Measurements from ENCODE around the gene ZP1. TPM values are rescaled to one million over a fixed set of nuclear protein-coding genes. Genes with fewer than 3 reads are reported as not detected.

The ZP1 gene
- polyA plus RNA-seq, 1 experiment, result 0.36 TPM

DNA sequence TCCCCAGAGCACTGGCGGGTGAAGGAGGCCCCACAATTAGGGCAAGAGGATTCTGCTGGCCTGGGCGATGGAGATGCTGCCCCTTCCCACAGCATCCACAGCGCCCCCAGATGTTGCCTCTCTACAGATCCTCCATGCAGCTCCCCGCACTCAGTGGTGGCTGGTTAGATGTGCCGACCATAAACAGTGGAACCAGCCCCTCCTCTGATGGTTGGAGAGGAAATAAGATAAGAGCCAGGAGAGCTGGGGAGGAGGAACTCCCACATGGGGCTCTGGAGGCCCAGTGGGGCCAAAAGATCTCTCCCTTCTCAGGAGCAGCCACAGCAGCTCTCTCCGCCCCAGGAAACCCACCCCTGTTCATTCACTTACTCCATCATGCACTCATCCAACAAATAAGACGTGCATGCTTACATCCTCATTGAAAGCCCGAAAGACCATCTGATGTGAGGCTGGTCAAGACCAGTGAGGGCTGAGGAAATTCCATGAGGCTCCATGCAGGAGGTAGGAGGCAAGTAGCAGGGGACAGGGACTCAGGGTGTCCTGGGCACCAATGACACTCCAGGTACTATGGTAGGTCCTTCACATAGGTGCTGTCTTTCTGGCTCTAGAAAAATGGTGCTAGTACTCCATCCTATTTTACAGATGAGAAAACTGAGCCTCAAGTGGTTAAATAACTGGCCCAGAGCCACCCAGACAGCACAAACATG, 13.0 kb upstream of the ZP1 start:
- Histone ChIP-seq H3K4me3 (ENCODE audit: low read depth, low read length) (no peak overlapping the region), H3K27me3 (ENCODE audit: control insufficient read depth, insufficient read depth, low read length) (peaks cover 1% of the 10 kb centered on the region; the same call in 1 of the 2 replicates), H3K36me3 (ENCODE audit: control insufficient read depth, insufficient read depth, low read length) (peaks cover 14% of the 10 kb centered on the region)
- ChIA-PET POLR2A (no interaction called here), CTCF (interaction anchor here (0.9 kb wide), 1 partner anchor 17 kb away, joined by 3 read pairs; no protein-coding TSS in a partner anchor)
- TF ChIP-seq, protein P1, sequence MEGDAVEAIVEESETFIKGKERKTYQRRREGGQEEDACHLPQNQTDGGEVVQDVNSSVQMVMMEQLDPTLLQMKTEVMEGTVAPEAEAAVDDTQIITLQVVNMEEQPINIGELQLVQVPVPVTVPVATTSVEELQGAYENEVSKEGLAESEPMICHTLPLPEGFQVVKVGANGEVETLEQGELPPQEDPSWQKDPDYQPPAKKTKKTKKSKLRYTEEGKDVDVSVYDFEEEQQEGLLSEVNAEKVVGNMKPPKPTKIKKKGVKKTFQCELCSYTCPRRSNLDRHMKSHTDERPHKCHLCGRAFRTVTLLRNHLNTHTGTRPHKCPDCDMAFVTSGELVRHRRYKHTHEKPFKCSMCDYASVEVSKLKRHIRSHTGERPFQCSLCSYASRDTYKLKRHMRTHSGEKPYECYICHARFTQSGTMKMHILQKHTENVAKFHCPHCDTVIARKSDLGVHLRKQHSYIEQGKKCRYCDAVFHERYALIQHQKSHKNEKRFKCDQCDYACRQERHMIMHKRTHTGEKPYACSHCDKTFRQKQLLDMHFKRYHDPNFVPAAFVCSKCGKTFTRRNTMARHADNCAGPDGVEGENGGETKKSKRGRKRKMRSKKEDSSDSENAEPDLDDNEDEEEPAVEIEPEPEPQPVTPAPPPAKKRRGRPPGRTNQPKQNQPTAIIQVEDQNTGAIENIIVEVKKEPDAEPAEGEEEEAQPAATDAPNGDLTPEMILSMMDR (IDR thresholded peaks at IDR 0.05; ENCODE audit: insufficient read depth, low read depth, low read length), result no peak
- DNase-seq (ENCODE audit: low read depth), result no peak

DNA sequence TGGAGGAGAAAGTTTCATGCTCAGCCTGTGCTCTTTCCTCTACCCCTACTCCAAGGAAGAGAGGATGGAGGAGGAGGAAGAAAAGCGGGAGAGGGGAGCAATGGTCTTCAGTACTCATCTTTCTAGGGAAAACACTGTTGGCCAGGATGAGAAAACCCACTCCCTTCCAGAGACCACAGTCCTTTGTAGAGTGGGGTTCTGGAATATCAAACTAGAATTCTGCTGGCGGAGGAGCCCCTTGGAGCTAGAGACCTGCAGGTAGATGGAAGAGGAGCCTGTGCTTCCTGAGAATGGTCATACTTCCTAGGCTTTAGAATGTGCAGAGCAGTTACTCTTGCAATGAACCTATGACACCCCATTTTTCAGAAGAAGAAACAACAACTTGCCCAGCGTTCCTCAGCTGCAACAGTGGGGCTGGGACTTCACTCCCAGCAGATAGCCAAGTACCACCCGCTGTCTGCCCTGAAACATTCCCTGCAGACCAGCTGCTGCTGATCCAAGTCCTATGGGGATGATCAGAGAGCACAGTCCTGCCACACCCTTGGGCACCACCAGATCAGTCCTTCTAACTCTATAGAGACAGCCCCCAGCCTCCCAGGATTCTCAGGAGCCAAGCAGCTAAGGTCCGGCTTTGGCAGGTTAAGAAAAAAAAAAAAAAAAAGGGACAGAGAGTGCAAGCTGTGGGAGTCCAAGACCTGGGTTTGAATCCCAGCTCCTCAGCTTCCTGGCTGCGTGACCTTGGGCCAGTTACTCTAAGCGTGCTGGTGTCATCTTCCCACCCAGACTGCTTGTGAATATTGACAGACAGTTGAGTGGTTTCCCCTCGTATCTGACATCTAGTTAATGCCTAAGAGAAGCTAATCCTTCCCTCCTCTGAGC, 12.3 kb upstream of the ZP1 start:
- H3K4me3 ChIP-seq (ENCODE audit: low read depth, low read length), result no peak overlapping the region
- DNase-seq (ENCODE audit: low read depth), result no peak
- peaks cover 1% of the 10 kb centered on the region; the same call in 1 of the 2 replicates for H3K27me3 ChIP-seq (ENCODE audit: control insufficient read depth, insufficient read depth, low read length)
- peaks cover 11% of the 10 kb centered on the region for H3K36me3 ChIP-seq (ENCODE audit: control insufficient read depth, insufficient read depth, low read length)
- TF ChIP-seq, protein P1 (IDR thresholded peaks at IDR 0.05; ENCODE audit: insufficient read depth, low read depth, low read length), result no peak
- ChIA-PET POLR2A (no interaction called here), CTCF (interaction anchor here (0.9 to 2.5 kb wide), 3 partner anchors 16 to 44 kb away, joined by 3 to 12 read pairs (median 3); no protein-coding TSS in a partner anchor)

DNA sequence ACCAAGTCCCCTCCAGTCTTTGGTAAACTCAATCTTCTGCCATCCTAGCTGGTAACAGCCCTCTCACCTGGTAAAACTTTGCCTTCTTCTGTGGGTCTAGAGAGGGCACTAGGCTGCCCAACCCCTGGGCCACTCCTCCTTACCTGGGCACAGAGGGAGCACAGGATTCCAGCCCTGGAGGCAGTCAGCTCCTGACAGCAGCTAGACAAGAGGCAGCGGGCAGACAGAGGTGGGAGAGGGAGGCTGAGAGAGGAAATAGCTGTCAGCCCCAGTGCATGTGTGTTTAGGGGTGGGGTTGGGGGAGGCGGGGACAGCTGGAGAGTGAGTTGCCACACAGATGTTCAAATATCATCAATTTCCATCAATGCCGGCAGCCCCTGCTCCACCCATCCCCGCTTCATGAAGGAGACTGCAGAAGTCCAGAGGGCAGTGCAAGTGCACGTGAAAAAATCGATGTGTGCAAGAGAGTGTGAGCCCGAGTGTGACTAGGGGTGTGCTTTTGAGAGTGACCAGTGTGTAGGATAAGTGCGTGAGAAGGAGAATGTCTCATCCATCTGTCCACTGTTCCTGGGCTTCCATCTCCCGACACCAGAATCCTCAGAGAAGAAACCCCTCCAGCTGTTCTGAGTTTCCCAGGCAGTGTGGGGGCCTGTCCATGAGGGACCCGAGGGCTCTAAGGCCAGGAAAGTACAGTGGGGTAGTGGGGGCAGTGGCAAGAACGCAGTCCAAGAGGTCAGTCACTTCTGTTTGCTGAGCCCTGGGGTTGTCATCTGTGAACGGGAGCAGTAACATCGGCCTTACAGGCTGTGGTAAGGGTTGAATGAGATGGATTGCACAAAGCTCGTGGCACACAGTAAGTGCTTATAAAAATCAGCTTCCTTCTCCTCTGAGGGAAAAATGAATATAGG, 11.4 kb upstream of the ZP1 start, which contains the start of gene PTGDR2:
PTGDR2 (minus strand) TSS at position 225 of the 908 bp plus-strand sequence. CDS start 2,228 bp downstream, outside the sequence.
- H3K4me3 ChIP-seq (ENCODE audit: low read depth, low read length), result no peak within 1 kb of the TSS
- ChIA-PET POLR2A (no interaction called here), CTCF (interaction anchor here (1.1 to 2.5 kb wide), 2 partner anchors 25 to 43 kb away, joined by 3 to 12 read pairs; no protein-coding TSS in a partner anchor)
- DNase-seq (ENCODE audit: low read depth), result no peak
- peaks cover 1% of the 10 kb centered on the region; the same call in 1 of the 2 replicates for H3K27me3 ChIP-seq (ENCODE audit: control insufficient read depth, insufficient read depth, low read length)
- peaks cover 6% of the 10 kb centered on the region for H3K36me3 ChIP-seq (ENCODE audit: control insufficient read depth, insufficient read depth, low read length)
- TF ChIP-seq, protein P1 (IDR thresholded peaks at IDR 0.05; ENCODE audit: insufficient read depth, low read depth, low read length), result no peak

DNA sequence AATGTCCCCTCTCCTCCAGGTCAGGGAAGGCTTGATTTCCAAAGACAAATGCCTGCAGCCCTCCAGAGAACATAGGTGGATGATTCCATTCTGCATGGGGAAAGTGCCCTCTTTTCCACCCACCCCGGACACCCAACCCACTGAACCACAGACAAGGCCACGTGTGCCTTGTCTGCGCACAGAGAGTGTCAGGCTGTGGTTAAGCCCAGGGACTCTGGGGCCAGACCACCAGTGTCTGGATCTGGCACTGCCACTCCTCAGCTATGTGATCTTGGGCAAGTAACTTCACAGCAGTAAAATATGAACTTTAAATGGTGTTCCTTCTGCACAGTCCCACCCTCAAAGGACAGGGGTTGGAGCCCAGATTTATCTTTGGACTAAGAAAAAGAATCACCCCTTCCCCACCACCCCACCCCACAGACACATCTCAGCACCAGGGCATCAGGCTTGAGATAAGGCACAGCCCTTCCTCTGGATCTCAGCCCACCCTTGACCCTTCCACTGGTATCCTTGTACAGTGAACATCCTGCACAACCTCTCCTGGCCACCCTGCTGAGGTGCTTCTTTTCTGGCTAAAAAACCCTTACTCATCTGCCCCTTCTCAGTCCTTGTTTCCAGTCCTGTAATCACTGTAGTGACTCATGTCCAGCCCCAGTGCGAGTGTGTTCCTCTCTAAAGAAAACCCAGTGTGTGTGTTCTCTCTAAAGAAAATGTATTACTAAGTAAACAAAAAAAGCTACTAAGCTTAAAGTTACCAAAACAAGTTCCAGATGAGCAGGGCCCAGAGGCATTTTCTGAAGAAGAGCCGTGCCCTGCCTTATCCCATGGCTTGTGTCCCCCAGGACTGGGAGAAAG, 9.7 kb upstream of the ZP1 start:
- DNase-seq (ENCODE audit: low read depth), result no peak
- TF ChIP-seq, protein P1 (IDR thresholded peaks at IDR 0.05; ENCODE audit: insufficient read depth, low read depth, low read length), result no peak
- H3K36me3 ChIP-seq (ENCODE audit: control insufficient read depth, insufficient read depth, low read length), result no peaks in the 10 kb centered on the region
- ChIA-PET CTCF (interaction anchor here (2.5 kb wide), 1 partner anchor 26 kb away, joined by 12 read pairs; no protein-coding TSS in a partner anchor), POLR2A (no interaction called here)
- H3K4me3 ChIP-seq (ENCODE audit: low read depth, low read length), result no peak overlapping the region
- H3K27me3 ChIP-seq (ENCODE audit: control insufficient read depth, insufficient read depth, low read length), result peaks cover 1% of the 10 kb centered on the region; the same call in 1 of the 2 replicates

All from BJ (cell line).